ENCODE data around the gene KLHDC9.
A peak's percentile ranks its signal among the peaks of the same experiment; 100 is the strongest.
"Not testable (repeated sequence)": the region's sequence is repeated elsewhere in the genome, so short reads cannot be mapped to it uniquely, and the experiment has no call there.

Gene KLHDC9

GRCh38 chr1:161113915-161114314, 15.8 kb downstream of the KLHDC9 start:
- no peak overlapping the region for H3K4me3 ChIP-seq (ENCODE audit: low read depth, low read length)
- no peak for DNase-seq (ENCODE audit: low read depth)
- no peak for TF ChIP-seq CTCF (IDR thresholded peaks at IDR 0.05; ENCODE audit: low read depth, low read length, missing control alignments)

- no peak overlapping the region for H3K4me3 ChIP-seq (ENCODE audit: low read depth, low read length)
- DNase-seq (ENCODE audit: low read depth) = no peak
- no peak for TF ChIP-seq CTCF (IDR thresholded peaks at IDR 0.05; ENCODE audit: low read depth, low read length, missing control alignments)
Observed at GRCh38 chr1:161114556-161114955, 16.4 kb downstream of the KLHDC9 start.

- no peak for DNase-seq (ENCODE audit: low read depth)
- TF ChIP-seq CTCF (IDR thresholded peaks at IDR 0.05; ENCODE audit: low read depth, low read length, missing control alignments) = no peak
- no peak overlapping the region for H3K4me3 ChIP-seq (ENCODE audit: low read depth, low read length)
Observed at GRCh38 chr1:161115132-161115711, 17.1 kb downstream of the KLHDC9 start.

GRCh38 chr1:161115961-161116360, 17.8 kb downstream of the KLHDC9 start:
- H3K4me3 ChIP-seq (ENCODE audit: low read depth, low read length); DNase-seq (ENCODE audit: low read depth): not testable (repeated sequence)

- DNase-seq (ENCODE audit: low read depth) = no peak
- TF ChIP-seq CTCF (IDR thresholded peaks at IDR 0.05; ENCODE audit: low read depth, low read length, missing control alignments) = no peak
- peak within 1 kb of the TSS; percentile 87 for H3K4me3 ChIP-seq (ENCODE audit: low read depth, low read length)
Observed at GRCh38 chr1:161117759-161118581, 19.8 kb downstream of the KLHDC9 start, which contains the start of the genes NIT1 and PFDN2. Gene NIT1, plus strand, starts transcription at chr1:161118105. Its CDS starts 72 bp downstream, at chr1:161118177. Gene PFDN2, minus strand, starts transcription at chr1:161118037. Its CDS starts 11 bp downstream, at chr1:161118026.

GRCh38 chr1:161119092-161119903, 21.1 kb downstream of the KLHDC9 start:
- DNase-seq (ENCODE audit: low read depth) = no peak
- peak overlapping the region; percentile 87 for H3K4me3 ChIP-seq (ENCODE audit: low read depth, low read length)
- TF ChIP-seq CTCF (IDR thresholded peaks at IDR 0.05; ENCODE audit: low read depth, low read length, missing control alignments) = peak; percentile 53

Measured in GM12864 (cell line).